OCI-LY3 (cell line): Measurements from ENCODE around the gene UBN1.

Experiments
- H2AFZ ChIP-seq: fragments of 200-600, 300-600 bp; shearing (Covaris generic); 2 replicates; pipeline ENCODE4 v1.6.0; 2014; ENCODE audit warnings: antibody characterized with exemption, low read depth, low read length
- H3K27ac ChIP-seq: fragments of 200-600, 300-600 bp; sonication (generic); 2 replicates; pipeline ENCODE4 v1.5.1; 2014; ENCODE audit warnings: mild to moderate bottlenecking, low read length, moderate library complexity, mixed read lengths
- H3K27me3 ChIP-seq: fragments of 200-600, 300-600 bp; sonication (generic); 2 replicates; pipeline ENCODE4 v1.6.1; 2014; ENCODE audit warnings: low read depth, low read length, mixed read lengths
- H3K36me3 ChIP-seq: fragments of 200-600, 300-600 bp; sonication (generic); replicated peaks from 2 replicates; pipeline ENCODE3; 2014; ENCODE audit warnings: low read depth, low read length, mixed read lengths
- H3K4me1 ChIP-seq: fragments of 300-600, 200-600 bp; sonication (generic); 2 replicates; pipeline ENCODE4 v1.6.1; 2014; ENCODE audit warnings: low read length, mixed read lengths
- H3K4me2 ChIP-seq: fragments of 200-600, 300-600 bp; sonication (generic); 2 replicates; pipeline ENCODE4 v1.6.1; 2014; ENCODE audit warnings: low read length, mixed read lengths
- H3K4me3 ChIP-seq: fragments of 300-600, 200-600 bp; sonication (generic); 2 replicates; pipeline ENCODE4 v1.5.1; 2014; ENCODE audit warnings: antibody characterized with exemption, mild to moderate bottlenecking, low read length, moderate library complexity
- H3K79me2 ChIP-seq: fragments of 300-600, 200-600 bp; shearing (Covaris generic); 2 replicates; pipeline ENCODE4 v1.6.1; 2014; ENCODE audit warnings: mild to moderate bottlenecking, low read length, mixed read lengths
- H3K9ac ChIP-seq: fragments of 300-600, 200-600 bp; shearing (Covaris generic); 2 replicates; pipeline ENCODE4 v1.6.0; 2014; ENCODE audit warnings: mild to moderate bottlenecking, low read length, moderate library complexity
- H3K9me3 ChIP-seq: fragments of 200-600, 300-600 bp; shearing (Covaris generic); 2 replicates; pipeline ENCODE4 v1.6.1; 2014; ENCODE audit warnings: low read length, mixed read lengths; ENCODE audit not compliant: insufficient read depth
- H4K20me1 ChIP-seq: fragments of 200-600, 300-600 bp; sonication (generic); 2 replicates; pipeline ENCODE4 v1.6.1; 2016; ENCODE audit warnings: low read length, mixed read lengths; ENCODE audit not compliant: insufficient read depth
- EZH2phosphoT487 ChIP-seq: fragments of 200-600 bp; shearing (Covaris generic); IDR thresholded peaks from 2 replicates; pipeline ENCODE4 v1.6.1; 2018; ENCODE audit warnings: antibody characterized with exemption, mixed run types, low read depth
- TF ChIP-seq, protein P1 (sequence below): fragments of 200-600, 300-600 bp; sonication (generic); IDR thresholded peaks from 2 replicates; pipeline ENCODE4 v1.5.1; 2014; ENCODE audit warnings: antibody characterized with exemption, low read length, low read depth

UBN1 gene

DNA sequence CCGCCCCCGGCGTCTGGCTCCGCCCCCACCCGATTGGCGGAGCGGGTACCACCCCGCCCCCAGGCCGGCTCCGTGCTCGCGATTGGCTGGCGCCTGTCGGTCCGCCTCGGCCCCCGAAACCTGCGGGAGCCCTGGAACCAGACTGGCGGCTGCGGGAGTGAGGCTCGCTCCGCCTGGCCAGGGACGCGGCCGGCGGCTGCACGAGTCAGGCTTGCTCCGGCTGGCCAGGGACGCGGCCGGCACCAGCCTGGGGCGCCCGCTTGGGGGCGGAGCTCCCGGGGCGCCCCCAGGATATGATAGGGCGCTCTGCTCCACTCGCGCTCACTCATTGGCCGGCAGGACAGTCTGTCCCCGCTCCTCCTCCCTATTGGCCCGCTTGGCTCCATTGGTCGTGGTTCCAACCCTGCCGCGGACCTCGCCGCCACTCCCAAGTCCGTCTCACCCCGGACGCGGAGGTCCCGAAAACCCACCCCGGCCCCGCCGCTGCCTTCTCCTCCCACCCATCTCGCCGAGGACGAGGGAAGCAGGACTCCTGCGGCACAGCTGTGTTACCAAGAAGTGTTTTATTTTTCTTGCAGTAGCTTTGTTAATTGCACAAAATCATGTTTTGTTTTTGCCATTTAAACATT is 44.5 kb upstream of the UBN1 start:
- peaks cover 8% of the 10 kb centered on the region for H3K36me3 ChIP-seq

DNA sequence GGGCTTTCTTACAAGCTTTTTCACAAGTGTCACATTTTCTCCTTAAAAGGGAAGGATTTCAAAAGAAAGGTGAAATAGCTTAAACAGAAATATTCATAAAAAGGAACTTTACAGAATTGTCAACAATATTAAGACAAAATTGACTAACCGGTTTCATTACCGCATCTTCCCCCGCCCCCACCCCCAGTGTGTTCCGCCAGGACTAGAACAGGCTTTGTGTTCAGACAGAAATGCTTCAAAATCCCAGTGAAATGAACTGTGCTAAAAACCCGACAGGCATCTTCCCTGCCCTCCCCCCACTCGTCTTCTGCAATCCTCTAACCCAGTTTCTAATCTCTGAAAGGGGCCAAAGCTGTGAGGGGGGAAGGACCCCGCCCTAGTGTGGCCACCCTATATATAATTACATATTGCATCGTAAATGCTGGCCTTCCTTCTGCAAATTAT is 43.9 kb upstream of the UBN1 start:
- Histone ChIP-seq H3K4me1 (peaks cover 17% of the 10 kb centered on the region), H3K9ac (peak overlapping the region; percentile 58), H2AFZ (no peak overlapping the region), H3K4me2 (peak overlapping the region; percentile 67), H3K4me3 (peak overlapping the region; percentile 85), H3K27ac (peak overlapping the region; percentile 79), H3K79me2 (no peaks in the 10 kb centered on the region), H4K20me1 (no peaks in the 10 kb centered on the region), H3K36me3 (peaks cover 8% of the 10 kb centered on the region), H3K9me3 (no peaks in the 10 kb centered on the region), H3K27me3 (no peaks in the 10 kb centered on the region)
- no peak for TF ChIP-seq EZH2phosphoT487
- TF ChIP-seq, protein P1, sequence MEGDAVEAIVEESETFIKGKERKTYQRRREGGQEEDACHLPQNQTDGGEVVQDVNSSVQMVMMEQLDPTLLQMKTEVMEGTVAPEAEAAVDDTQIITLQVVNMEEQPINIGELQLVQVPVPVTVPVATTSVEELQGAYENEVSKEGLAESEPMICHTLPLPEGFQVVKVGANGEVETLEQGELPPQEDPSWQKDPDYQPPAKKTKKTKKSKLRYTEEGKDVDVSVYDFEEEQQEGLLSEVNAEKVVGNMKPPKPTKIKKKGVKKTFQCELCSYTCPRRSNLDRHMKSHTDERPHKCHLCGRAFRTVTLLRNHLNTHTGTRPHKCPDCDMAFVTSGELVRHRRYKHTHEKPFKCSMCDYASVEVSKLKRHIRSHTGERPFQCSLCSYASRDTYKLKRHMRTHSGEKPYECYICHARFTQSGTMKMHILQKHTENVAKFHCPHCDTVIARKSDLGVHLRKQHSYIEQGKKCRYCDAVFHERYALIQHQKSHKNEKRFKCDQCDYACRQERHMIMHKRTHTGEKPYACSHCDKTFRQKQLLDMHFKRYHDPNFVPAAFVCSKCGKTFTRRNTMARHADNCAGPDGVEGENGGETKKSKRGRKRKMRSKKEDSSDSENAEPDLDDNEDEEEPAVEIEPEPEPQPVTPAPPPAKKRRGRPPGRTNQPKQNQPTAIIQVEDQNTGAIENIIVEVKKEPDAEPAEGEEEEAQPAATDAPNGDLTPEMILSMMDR = no peak

More for the DNA sequence above, 44.5 kb upstream of the UBN1 start:
- Histone ChIP-seq H3K27ac (peak overlapping the region; percentile 79), H3K4me1 (peaks cover 17% of the 10 kb centered on the region), H4K20me1 (no peaks in the 10 kb centered on the region), H3K27me3 (no peaks in the 10 kb centered on the region), H3K9me3 (no peaks in the 10 kb centered on the region), H3K9ac (peak overlapping the region; percentile 58), H3K4me2 (peak overlapping the region; percentile 96), H3K4me3 (peak overlapping the region; percentile 85), H2AFZ (peak overlapping the region; percentile 53; the same call in 1 of the 2 replicates), H3K79me2 (no peaks in the 10 kb centered on the region)
- TF ChIP-seq, protein P1 = no peak
- TF ChIP-seq EZH2phosphoT487 = no peak

DNA sequence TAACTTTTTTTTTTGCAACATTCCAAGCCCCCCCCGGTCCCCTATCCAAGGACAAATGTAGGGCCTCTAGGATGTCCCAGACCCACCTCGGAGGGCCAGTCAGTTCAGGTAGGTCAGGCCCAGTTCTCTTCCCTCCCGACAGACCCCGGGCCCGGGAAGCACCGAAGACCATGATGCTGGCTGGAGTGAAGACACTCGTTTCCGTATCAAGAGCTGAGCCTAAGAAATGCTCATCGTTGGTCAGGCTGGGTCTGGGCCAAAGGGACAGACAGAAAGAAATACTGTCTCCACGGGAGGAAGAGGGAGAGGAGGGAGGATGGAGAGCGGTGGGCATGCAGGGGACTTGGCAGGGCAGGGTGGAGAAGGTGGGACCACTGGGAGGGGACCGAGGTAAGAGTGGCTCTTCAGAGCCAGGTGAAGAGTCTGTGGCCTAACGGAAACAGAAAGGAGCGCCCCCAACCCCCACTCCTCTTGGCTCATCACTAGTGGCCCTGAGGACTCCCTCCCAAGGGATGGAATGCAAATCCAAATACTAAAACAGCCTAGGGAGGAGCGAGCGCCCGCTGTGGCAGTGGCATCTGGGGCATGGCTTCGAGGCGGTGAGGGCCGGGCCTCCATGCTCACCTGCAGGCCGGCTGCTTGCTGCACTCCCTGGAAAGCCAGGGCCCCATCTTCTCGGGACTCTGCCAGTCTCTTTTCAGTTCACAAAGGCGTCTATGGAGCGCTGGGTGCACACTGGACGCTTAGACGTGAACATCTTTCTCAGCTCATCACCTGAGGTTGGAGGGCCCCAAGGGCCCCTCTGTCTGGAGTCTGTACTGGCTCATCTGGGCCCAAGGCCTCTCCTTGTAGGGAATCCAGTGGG is 43.2 kb upstream of the UBN1 start:
- Histone ChIP-seq H3K4me3 (no peak overlapping the region), H3K4me1 (peaks cover 17% of the 10 kb centered on the region), H3K9ac (no peak overlapping the region)

DNA sequence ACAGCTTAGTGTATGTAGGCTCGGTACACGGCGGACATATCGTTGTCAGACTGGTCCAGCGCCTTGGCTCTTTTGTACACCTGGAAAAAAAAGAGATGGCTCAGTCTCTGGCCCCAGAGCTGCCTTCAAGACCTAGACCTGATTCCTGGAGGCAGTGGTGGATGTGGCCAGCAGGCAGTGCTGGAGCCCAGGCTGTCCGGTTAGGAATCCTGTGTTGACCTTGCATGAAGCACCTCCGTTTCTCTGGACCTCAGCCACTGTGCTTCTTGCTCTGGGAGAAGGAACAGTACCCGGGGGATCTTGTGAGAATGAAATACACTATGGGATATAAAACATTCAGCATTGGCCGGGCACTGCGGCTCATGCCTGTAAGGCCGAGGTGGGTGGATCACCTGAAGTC is 42.0 kb upstream of the UBN1 start:
- H3K4me1 ChIP-seq = peaks cover 17% of the 10 kb centered on the region
- H4K20me1 ChIP-seq = no peaks in the 10 kb centered on the region
- no peak overlapping the region for H3K4me2 ChIP-seq
- no peaks in the 10 kb centered on the region for H3K9me3 ChIP-seq
- no peak overlapping the region for H3K4me3 ChIP-seq
- H3K9ac ChIP-seq = no peak overlapping the region
- no peak overlapping the region for H2AFZ ChIP-seq
- no peaks in the 10 kb centered on the region for H3K79me2 ChIP-seq
- TF ChIP-seq, protein P1 = no peak
- TF ChIP-seq EZH2phosphoT487 = no peak
- H3K27ac ChIP-seq = no peak overlapping the region
- H3K27me3 ChIP-seq = no peaks in the 10 kb centered on the region
- peaks cover 12% of the 10 kb centered on the region for H3K36me3 ChIP-seq

More for the DNA sequence above, 43.2 kb upstream of the UBN1 start:
- Histone ChIP-seq H3K4me2 (peak overlapping the region; percentile 67), H4K20me1 (no peaks in the 10 kb centered on the region), H3K36me3 (peaks cover 12% of the 10 kb centered on the region), H2AFZ (no peak overlapping the region), H3K27ac (peak overlapping the region; percentile 79), H3K27me3 (no peaks in the 10 kb centered on the region), H3K9me3 (no peaks in the 10 kb centered on the region), H3K79me2 (no peaks in the 10 kb centered on the region)
- TF ChIP-seq, protein P1 = no peak
- TF ChIP-seq EZH2phosphoT487 = no peak
